ENCODE measurements around the gene ACTL7A.

The ACTL7A gene

DNA sequence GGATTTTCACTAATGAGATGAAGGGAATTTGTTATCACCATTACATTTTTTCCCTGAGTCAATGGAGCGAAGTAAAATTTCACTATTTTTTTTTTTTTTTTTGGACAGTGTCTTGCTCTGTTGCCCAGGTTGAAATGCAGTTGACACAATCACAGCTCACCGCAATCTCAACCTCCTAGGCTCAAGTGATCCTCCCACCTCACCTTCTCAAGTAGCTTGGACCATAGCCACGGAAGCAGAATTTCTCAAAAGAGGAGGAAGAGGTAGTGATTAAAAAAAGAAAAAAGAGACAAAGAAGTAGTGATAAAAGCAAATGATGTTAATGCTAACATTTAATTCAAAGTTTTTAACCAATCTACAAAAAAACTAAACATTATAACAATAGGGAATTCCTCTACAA lies 42.1 kb downstream of the ACTL7A start:
- TF ChIP-seq CSDC2 (CRISPR knock-in tag; IDR thresholded peaks at IDR 0.05) (no peak), OSR1 (CRISPR knock-in tag; IDR thresholded peaks at IDR 0.05) (no peak), TCF4 (CRISPR knock-in tag; IDR thresholded peaks at IDR 0.05; ENCODE audit: borderline replicate concordance) (no peak), ZNF70 (CRISPR knock-in tag; IDR thresholded peaks at IDR 0.05) (no peak), ZC3H10 (CRISPR knock-in tag; IDR thresholded peaks at IDR 0.05) (no peak)
- ATAC-seq: no peak

DNA sequence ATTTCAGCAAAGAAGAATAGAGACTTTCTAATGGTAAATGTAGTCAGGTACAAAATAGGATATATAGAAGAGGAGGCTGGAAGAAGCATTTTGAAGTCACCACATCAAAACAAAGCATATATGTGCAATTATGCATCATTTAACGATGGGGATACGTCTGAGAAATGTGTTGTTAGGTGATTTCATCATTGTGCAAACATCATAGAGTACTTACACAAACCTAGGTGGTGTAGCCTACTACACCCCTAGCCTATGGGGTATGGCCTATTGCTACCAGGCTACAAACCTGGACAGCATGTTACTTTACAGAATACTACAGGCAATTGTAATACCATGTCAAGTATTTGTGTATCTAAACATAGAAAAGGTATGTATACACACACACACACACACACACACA lies 43.4 kb downstream of the ACTL7A start:
- no peak for ATAC-seq
- TF ChIP-seq BACH2 (CRISPR knock-in tag; IDR thresholded peaks at IDR 0.05; ENCODE audit: borderline replicate concordance) (no peak), OSR1 (CRISPR knock-in tag; IDR thresholded peaks at IDR 0.05) (no peak), CSDC2 (CRISPR knock-in tag; IDR thresholded peaks at IDR 0.05) (no peak), ZFP30 (CRISPR knock-in tag; IDR thresholded peaks at IDR 0.05) (no peak), RARB (CRISPR knock-in tag; IDR thresholded peaks at IDR 0.05) (no peak), ISL1 (CRISPR knock-in tag; IDR thresholded peaks at IDR 0.05) (no peak), ZNF8 (CRISPR knock-in tag; IDR thresholded peaks at IDR 0.05) (no peak), ARNTL (CRISPR knock-in tag; IDR thresholded peaks at IDR 0.05; ENCODE audit: borderline replicate concordance, low read depth) (no peak), PPARA (CRISPR knock-in tag; IDR thresholded peaks at IDR 0.05; ENCODE audit: borderline replicate concordance) (no peak), TCF4 (CRISPR knock-in tag; IDR thresholded peaks at IDR 0.05; ENCODE audit: borderline replicate concordance) (no peak)
- TF ChIP-seq, protein P1, sequence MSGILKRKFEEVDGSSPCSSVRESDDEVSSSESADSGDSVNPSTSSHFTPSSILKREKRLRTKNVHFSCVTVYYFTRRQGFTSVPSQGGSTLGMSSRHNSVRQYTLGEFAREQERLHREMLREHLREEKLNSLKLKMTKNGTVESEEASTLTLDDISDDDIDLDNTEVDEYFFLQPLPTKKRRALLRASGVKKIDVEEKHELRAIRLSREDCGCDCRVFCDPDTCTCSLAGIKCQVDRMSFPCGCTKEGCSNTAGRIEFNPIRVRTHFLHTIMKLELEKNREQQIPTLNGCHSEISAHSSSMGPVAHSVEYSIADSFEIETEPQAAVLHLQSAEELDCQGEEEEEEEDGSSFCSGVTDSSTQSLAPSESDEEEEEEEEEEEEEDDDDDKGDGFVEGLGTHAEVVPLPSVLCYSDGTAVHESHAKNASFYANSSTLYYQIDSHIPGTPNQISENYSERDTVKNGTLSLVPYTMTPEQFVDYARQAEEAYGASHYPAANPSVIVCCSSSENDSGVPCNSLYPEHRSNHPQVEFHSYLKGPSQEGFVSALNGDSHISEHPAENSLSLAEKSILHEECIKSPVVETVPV (CRISPR knock-in tag; IDR thresholded peaks at IDR 0.05): no peak
- TF ChIP-seq, protein P2, sequence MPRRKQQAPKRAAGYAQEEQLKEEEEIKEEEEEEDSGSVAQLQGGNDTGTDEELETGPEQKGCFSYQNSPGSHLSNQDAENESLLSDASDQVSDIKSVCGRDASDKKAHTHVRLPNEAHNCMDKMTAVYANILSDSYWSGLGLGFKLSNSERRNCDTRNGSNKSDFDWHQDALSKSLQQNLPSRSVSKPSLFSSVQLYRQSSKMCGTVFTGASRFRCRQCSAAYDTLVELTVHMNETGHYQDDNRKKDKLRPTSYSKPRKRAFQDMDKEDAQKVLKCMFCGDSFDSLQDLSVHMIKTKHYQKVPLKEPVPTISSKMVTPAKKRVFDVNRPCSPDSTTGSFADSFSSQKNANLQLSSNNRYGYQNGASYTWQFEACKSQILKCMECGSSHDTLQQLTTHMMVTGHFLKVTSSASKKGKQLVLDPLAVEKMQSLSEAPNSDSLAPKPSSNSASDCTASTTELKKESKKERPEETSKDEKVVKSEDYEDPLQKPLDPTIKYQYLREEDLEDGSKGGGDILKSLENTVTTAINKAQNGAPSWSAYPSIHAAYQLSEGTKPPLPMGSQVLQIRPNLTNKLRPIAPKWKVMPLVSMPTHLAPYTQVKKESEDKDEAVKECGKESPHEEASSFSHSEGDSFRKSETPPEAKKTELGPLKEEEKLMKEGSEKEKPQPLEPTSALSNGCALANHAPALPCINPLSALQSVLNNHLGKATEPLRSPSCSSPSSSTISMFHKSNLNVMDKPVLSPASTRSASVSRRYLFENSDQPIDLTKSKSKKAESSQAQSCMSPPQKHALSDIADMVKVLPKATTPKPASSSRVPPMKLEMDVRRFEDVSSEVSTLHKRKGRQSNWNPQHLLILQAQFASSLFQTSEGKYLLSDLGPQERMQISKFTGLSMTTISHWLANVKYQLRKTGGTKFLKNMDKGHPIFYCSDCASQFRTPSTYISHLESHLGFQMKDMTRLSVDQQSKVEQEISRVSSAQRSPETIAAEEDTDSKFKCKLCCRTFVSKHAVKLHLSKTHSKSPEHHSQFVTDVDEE (CRISPR knock-in tag; IDR thresholded peaks at IDR 0.05): no peak
- TF ChIP-seq, protein P3, sequence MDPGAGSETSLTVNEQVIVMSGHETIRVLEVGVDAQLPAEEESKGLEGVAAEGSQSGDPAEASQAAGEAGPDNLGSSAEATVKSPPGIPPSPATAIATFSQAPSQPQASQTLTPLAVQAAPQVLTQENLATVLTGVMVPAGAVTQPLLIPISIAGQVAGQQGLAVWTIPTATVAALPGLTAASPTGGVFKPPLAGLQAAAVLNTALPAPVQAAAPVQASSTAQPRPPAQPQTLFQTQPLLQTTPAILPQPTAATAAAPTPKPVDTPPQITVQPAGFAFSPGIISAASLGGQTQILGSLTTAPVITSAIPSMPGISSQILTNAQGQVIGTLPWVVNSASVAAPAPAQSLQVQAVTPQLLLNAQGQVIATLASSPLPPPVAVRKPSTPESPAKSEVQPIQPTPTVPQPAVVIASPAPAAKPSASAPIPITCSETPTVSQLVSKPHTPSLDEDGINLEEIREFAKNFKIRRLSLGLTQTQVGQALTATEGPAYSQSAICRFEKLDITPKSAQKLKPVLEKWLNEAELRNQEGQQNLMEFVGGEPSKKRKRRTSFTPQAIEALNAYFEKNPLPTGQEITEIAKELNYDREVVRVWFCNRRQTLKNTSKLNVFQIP (CRISPR knock-in tag; IDR thresholded peaks at IDR 0.05; ENCODE audit: borderline replicate concordance, low read depth): no peak

DNA sequence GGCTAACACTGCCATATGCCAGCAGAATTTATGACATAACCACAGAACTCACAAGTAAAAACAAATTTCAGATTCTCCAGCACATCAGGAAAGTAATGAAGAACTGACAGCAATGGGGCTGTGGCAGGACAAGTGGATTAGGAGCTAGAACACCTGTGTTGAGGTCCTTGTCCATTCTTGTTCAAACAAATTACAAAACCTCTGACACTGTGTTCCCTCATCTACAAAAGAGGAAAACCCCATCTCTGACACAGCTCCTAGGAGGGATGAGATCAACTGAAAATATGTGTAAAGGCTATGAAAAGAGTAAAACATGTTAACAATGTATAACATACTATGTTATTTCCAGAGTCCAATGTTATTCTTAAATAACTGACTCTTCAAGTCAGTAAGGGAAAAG lies 48.3 kb downstream of the ACTL7A start:
- ATAC-seq: no peak
- TF ChIP-seq, protein P3 (CRISPR knock-in tag; IDR thresholded peaks at IDR 0.05; ENCODE audit: borderline replicate concordance, low read depth): no peak
- no peak for TF ChIP-seq ZFP30 (CRISPR knock-in tag; IDR thresholded peaks at IDR 0.05)
- TF ChIP-seq GLIS3 (CRISPR knock-in tag; IDR thresholded peaks at IDR 0.05): no peak
- TF ChIP-seq ZNF8 (CRISPR knock-in tag; IDR thresholded peaks at IDR 0.05): no peak
- no peak for TF ChIP-seq ESRRG (CRISPR knock-in tag; IDR thresholded peaks at IDR 0.05)
- TF ChIP-seq ISL1 (CRISPR knock-in tag; IDR thresholded peaks at IDR 0.05): no peak
- TF ChIP-seq, protein P1 (CRISPR knock-in tag; IDR thresholded peaks at IDR 0.05): no peak
- TF ChIP-seq ZNF565 (CRISPR knock-in tag; conservative IDR thresholded peaks at IDR 0.05; ENCODE audit: low read depth): no peak
- TF ChIP-seq SNAI2 (CRISPR knock-in tag; IDR thresholded peaks at IDR 0.05): no peak
- no peak for TF ChIP-seq CSDC2 (CRISPR knock-in tag; IDR thresholded peaks at IDR 0.05)
- no peak for TF ChIP-seq BACH2 (CRISPR knock-in tag; IDR thresholded peaks at IDR 0.05; ENCODE audit: borderline replicate concordance)
- TF ChIP-seq ZC3H10 (CRISPR knock-in tag; IDR thresholded peaks at IDR 0.05): no peak
- TF ChIP-seq, protein P4, sequence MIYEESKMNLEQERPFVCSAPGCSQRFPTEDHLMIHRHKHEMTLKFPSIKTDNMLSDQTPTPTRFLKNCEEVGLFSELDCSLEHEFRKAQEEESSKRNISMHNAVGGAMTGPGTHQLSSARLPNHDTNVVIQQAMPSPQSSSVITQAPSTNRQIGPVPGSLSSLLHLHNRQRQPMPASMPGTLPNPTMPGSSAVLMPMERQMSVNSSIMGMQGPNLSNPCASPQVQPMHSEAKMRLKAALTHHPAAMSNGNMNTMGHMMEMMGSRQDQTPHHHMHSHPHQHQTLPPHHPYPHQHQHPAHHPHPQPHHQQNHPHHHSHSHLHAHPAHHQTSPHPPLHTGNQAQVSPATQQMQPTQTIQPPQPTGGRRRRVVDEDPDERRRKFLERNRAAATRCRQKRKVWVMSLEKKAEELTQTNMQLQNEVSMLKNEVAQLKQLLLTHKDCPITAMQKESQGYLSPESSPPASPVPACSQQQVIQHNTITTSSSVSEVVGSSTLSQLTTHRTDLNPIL (CRISPR knock-in tag; IDR thresholded peaks at IDR 0.05; ENCODE audit: low read depth): no peak
- TF ChIP-seq, protein P5, sequence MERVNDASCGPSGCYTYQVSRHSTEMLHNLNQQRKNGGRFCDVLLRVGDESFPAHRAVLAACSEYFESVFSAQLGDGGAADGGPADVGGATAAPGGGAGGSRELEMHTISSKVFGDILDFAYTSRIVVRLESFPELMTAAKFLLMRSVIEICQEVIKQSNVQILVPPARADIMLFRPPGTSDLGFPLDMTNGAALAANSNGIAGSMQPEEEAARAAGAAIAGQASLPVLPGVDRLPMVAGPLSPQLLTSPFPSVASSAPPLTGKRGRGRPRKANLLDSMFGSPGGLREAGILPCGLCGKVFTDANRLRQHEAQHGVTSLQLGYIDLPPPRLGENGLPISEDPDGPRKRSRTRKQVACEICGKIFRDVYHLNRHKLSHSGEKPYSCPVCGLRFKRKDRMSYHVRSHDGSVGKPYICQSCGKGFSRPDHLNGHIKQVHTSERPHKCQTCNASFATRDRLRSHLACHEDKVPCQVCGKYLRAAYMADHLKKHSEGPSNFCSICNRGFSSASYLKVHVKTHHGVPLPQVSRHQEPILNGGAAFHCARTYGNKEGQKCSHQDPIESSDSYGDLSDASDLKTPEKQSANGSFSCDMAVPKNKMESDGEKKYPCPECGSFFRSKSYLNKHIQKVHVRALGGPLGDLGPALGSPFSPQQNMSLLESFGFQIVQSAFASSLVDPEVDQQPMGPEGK (CRISPR knock-in tag; IDR thresholded peaks at IDR 0.05; ENCODE audit: borderline replicate concordance): no peak
- TF ChIP-seq ZNF70 (CRISPR knock-in tag; IDR thresholded peaks at IDR 0.05): no peak
- TF ChIP-seq TOX (CRISPR knock-in tag; IDR thresholded peaks at IDR 0.05; ENCODE audit: borderline replicate concordance): no peak
- TF ChIP-seq, protein P2 (CRISPR knock-in tag; IDR thresholded peaks at IDR 0.05): no peak
- TF ChIP-seq RARB (CRISPR knock-in tag; IDR thresholded peaks at IDR 0.05): no peak

Data from SK-N-SH treated with all-trans-retinoic acid at 6 μM for 48 hours (cell line).